GM12878 (cell line): ENCODE measurements around the gene DOK7. TPM values are rescaled to one million over a fixed set of nuclear protein-coding genes. Genes with fewer than 3 reads are reported as not detected.

Source experiments
- ATAC-seq: fragments of 200-7000 bp; cut with Tn5 transposase; 3 replicates; pipeline ENCODE4 v1.9.1; 2020; ENCODE audit warnings: mild to moderate bottlenecking, moderate library complexity
- BruUV-seq: library from RNA; stranded (reverse); fragments of 400-500 nt; replicated peaks from 2 replicates; lab custom pipeline; 2021; lab: Mats Ljungman, UMichigan
- CTCF ChIA-PET: fragments of 300-600 bp; sonication (Branson Sonifier 250); formaldehyde crosslinking; extraction: SDS; loops from one replicate; lab custom pipeline; 2021; ENCODE audit warnings: inconsistent platforms; lab: Yijun Ruan, JAX
- POLR2A ChIA-PET: fragments of 350-600 bp; formaldehyde crosslinking; extraction: SDS; loops from one replicate; lab custom pipeline; 2021; ENCODE audit warnings: inconsistent platforms; lab: Charles Lee
- RAD21 ChIA-PET: fragments of 300-600 bp; sonication (Branson Sonifier 250); formaldehyde crosslinking; loops from one replicate; lab custom pipeline; 2023; ENCODE audit warnings: antibody characterized with exemption; ENCODE audit not compliant: unreplicated experiment; lab: Charles Lee
- SMC1A ChIA-PET: fragments of 300-600 bp; sonication (Branson Sonifier 250); formaldehyde crosslinking; loops from one replicate; lab custom pipeline; 2023; ENCODE audit not compliant: unreplicated experiment, uncharacterized antibody; lab: Charles Lee
- DNase-seq: peaks from one replicate; pipeline ENCODE4 v3.0.0-alpha.2; 2011; ENCODE audit warnings: low read depth, low spot score
- FAIRE-seq: peaks from 3 replicates; lab custom pipeline; 2011; peaks lifted over from hg19 to GRCh38; lab: Jason Lieb, UNC
- H2AFZ ChIP-seq: 2 replicates; pipeline ENCODE4 v1.6.0; 2011; ENCODE audit warnings: low read depth, low read length, control low read depth; ENCODE audit not compliant: control insufficient read depth
- H3K27ac ChIP-seq: 2 replicates; pipeline ENCODE4 v1.5.1; 2011; ENCODE audit warnings: control low read depth; ENCODE audit not compliant: control insufficient read depth, insufficient read depth
- H3K27me3 ChIP-seq, 2 experiments: replicated peaks in 1 of 2; 2 replicates each; pipeline versions ENCODE4 v1.6.0 to v1.6.1; 2011; ENCODE audit warnings: low read length in 1 of 2; ENCODE audit not compliant: control insufficient read depth in 2 of 2, insufficient read depth in 2 of 2
- H3K36me3 ChIP-seq, 2 experiments: 2 replicates each; pipeline ENCODE4 v1.5.1; 2011; ENCODE audit warnings: low read length in 1 of 2; ENCODE audit not compliant: control insufficient read depth in 2 of 2, insufficient read depth in 2 of 2
- H3K4me1 ChIP-seq: 2 replicates; pipeline ENCODE4 v1.6.1; 2011; ENCODE audit warnings: mild to moderate bottlenecking, low read length, moderate library complexity, mixed read lengths; ENCODE audit not compliant: control insufficient read depth, insufficient read depth
- H3K4me2 ChIP-seq: 2 replicates; pipeline ENCODE4 v1.6.0; 2011; ENCODE audit warnings: control low read depth; ENCODE audit not compliant: control insufficient read depth, insufficient read depth
- H3K4me3 ChIP-seq: fragments of 200-600 bp; sonication (generic); 2 replicates; pipeline ENCODE4 v1.5.1; 2016
- H3K79me2 ChIP-seq: 2 replicates; pipeline ENCODE4 v1.6.0; 2011; ENCODE audit warnings: low read length; ENCODE audit not compliant: control insufficient read depth, insufficient read depth
- H3K9ac ChIP-seq: 2 replicates; pipeline ENCODE4 v1.8.0; 2011; ENCODE audit warnings: low read length, control low read depth, mixed read lengths; ENCODE audit not compliant: control insufficient read depth, insufficient read depth
- H3K9me3 ChIP-seq: replicated peaks from 3 replicates; pipeline ENCODE4 v1.5.1; 2011; ENCODE audit warnings: mild to moderate bottlenecking, low read length; ENCODE audit not compliant: control insufficient read depth, insufficient read depth
- H4K20me1 ChIP-seq: 2 replicates; pipeline ENCODE4 v1.6.0; 2011; ENCODE audit not compliant: control insufficient read depth, insufficient read depth
- CHD1 ChIP-seq: IDR thresholded peaks from 2 replicates; pipeline ENCODE4 v1.6.1; 2012; ENCODE audit warnings: low read depth, low read length, improper control_type of control experiment
- EGR1 ChIP-seq, 2 experiments: IDR thresholded peaks; 1 replicate in 1 of 2; 2 replicates in 1 of 2; pipeline ENCODE4 v1.6.1; 2011 to 2012; ENCODE audit warnings: low read depth in 2 of 2, low read length in 2 of 2, borderline replicate concordance in 1 of 2, mild to moderate bottlenecking in 1 of 2, moderate library complexity in 1 of 2
- EP300 ChIP-seq, 2 experiments: fragments of 150-350 bp in 1 of 2; IDR thresholded peaks; 2 replicates each; pipeline ENCODE4 v1.6.1; 2011 to 2012; ENCODE audit warnings: low read depth in 2 of 2, low read length in 2 of 2, borderline replicate concordance in 1 of 2, improper control_type of control experiment in 1 of 2, inconsistent platforms in 1 of 2; ENCODE audit not compliant: control insufficient read depth in 1 of 2
- ESRRA ChIP-seq: IDR thresholded peaks from 2 replicates; pipeline ENCODE4 v1.6.1; 2012; ENCODE audit warnings: mild to moderate bottlenecking, low read length, improper control_type of control experiment
- FOS ChIP-seq: IDR thresholded peaks from 3 replicates; pipeline ENCODE4 v1.6.1; 2011; ENCODE audit warnings: borderline replicate concordance; ENCODE audit not compliant: insufficient read length; ENCODE audit errors: extremely low read depth
- MTA2 ChIP-seq: fragments of 450-650 bp; IDR thresholded peaks from 2 replicates; pipeline ENCODE4 v1.6.1; 2016; ENCODE audit warnings: low read depth, mild to moderate bottlenecking, moderate library complexity
- MTA3 ChIP-seq: IDR thresholded peaks from 2 replicates; pipeline ENCODE4 v1.6.1; 2012; ENCODE audit warnings: low read length, inconsistent platforms, borderline replicate concordance
- PAX5 ChIP-seq: IDR thresholded peaks from 2 replicates; pipeline ENCODE4 v1.6.1; 2011; ENCODE audit warnings: low read depth, low read length, borderline replicate concordance
- RELA ChIP-seq: fragments of 450-650 bp; IDR thresholded peaks from 2 replicates; pipeline ENCODE4 v1.8.0; 2014; ENCODE audit warnings: borderline replicate concordance; ENCODE audit not compliant: partially characterized antibody
- STAT3 ChIP-seq: IDR thresholded peaks from 2 replicates; pipeline ENCODE4 v1.6.1; 2011; ENCODE audit warnings: low read depth, low read length, improper control_type of control experiment
- SUPT20H ChIP-seq: IDR thresholded peaks from 2 replicates; pipeline ENCODE4 v1.6.1; 2011; ENCODE audit warnings: low read depth, mild to moderate bottlenecking, low read length, moderate library complexity, borderline replicate concordance; ENCODE audit not compliant: control insufficient read depth
- ZNF24 ChIP-seq: fragments of 450-650 bp; IDR thresholded peaks from 2 replicates; pipeline ENCODE4 v1.6.1; 2017; ENCODE audit warnings: antibody characterized with exemption, mild to moderate bottlenecking
- WGBS: methylation state at CpG from one replicate; pipeline ENCODE4 v1.1.6; 2016; ENCODE audit warnings: low lambda C conversion rate; ENCODE audit not compliant: insufficient replicate concordance, insufficient coverage; ENCODE audit errors: missing lambda C conversion rate; 5-methylcytosine and 5-hydroxymethylcytosine counted together
- in situ Hi-C: fragments of 300-500 bp; cut with MboI; formaldehyde crosslinking; loops from 9 replicates; pipeline ENCODE4 v1.14.3; 2018; ENCODE audit warnings: mixed read lengths
- intact Hi-C: fragments of 100-400 bp; cut with micrococcal nuclease; formaldehyde crosslinking; loops from one replicate; pipeline ENCODE4 v1.14.2; 2022; ENCODE audit not compliant: unreplicated experiment
- polyA plus RNA-seq, 11 experiments: library from polyadenylated mRNA; depleted of rRNA in 4 of 11; unstranded in 6 of 11; stranded (reverse) in 5 of 11; fragments of >200 nt; fragmentation: Nextera tagmentation in 4 of 11; fragmentation: Illumina TruSeq in 1 of 11; extraction: Ambion mirVana in 4 of 11; extraction: Trizol in 1 of 11; gene quantifications; 1 replicate in 1 of 11; 2 replicates in 10 of 11; pipeline versions ENCODE4 v1.2.1 to v1.2.3, GENCODE V29; 2011 to 2016; ENCODE audit warnings: inconsistent platforms in 2 of 11, missing spikeins in 2 of 11, low read depth in 1 of 11
- total RNA-seq, 4 experiments: library from RNA; depleted of rRNA in 3 of 4; stranded (reverse); fragments of >200 nt in 3 of 4; fragmentation: Illumina TruSeq in 1 of 4; extraction: Trizol in 1 of 4; gene quantifications; 2 replicates each; pipeline versions ENCODE4 v1.2.1 to v1.2.3, GENCODE V29; 2013 to 2021
- TF ChIP-seq, protein P1 (sequence below): fragments of 450-650 bp; IDR thresholded peaks from 2 replicates; pipeline ENCODE4 v1.6.1; 2017; ENCODE audit warnings: antibody characterized with exemption, mild to moderate bottlenecking, moderate library complexity

The DOK7 gene
- total and polyA plus RNA-seq, 10 of the 15 experiments (the other 5 are each of a cell fraction or from before 2014, with no cell fraction given) = 0.04 to 0.46 (median 0.18) TPM; not detected in 4

DNA sequence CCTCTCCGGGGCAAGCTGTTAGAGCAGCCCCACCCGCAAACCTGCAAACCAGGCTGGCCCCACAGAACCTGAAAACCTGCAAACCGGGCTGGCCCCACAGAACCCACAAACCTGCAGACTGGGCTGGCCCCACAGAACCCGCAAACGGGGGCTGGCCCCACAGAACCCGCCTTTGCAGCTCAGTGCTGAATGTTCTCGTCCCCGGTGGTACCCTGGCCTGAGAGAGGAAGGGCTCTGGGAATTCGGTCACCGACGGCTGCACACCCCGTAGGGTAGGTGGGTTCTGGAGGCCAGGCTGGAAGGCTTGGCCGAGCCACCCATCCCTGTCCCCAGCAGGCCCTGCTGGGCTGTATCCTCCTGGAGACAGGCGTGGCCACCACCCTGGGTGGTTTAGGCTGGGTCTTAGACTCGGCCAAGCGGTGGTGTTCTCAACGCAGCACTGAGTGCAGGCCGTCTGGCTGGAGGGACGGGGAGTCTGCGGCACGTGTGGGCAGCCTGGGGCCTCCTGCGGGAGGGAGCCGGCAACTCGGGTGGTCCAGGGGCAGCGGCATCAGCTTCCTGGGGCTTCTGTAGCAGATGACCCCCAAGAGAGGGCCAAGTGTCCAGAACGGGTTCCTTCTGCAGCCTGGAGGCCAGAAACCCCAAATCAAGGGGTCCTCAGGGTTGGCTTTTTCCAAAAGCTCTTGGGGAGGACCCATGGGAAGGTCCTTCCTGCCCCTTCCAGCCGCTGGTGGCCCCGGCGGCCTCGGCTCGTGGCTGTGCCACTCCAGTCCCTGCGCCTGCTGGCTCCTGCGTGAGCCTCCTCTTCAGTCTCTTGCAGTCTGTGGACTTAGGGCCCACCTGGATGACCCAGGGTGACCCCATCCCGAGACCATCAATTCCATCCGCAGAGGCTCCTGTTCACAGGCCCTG is 15.6 kb downstream of the DOK7 start:
- FAIRE-seq (no peak), ATAC-seq (no peak), DNase-seq (no peak)
- RAD21 ChIA-PET = no interaction called here
- no peak overlapping the region for H3K9ac ChIP-seq
- no peaks in the 10 kb centered on the region for H4K20me1 ChIP-seq
- no peak overlapping the region for H3K4me3 ChIP-seq
- no peaks in the 10 kb centered on the region for H3K79me2 ChIP-seq
- BruUV-seq = no TSS peak
- SMC1A ChIA-PET = no interaction called here
- no peak overlapping the region for H2AFZ ChIP-seq
- H3K4me1 ChIP-seq = no peaks in the 10 kb centered on the region
- no peak overlapping the region for H3K27ac ChIP-seq
- CTCF ChIA-PET = interaction anchor here (2.0 kb wide), 1 partner anchor 432 kb away, joined by 5 read pairs; no protein-coding TSS in a partner anchor
- in situ Hi-C loops = no loop called here
- no peak overlapping the region for H3K4me2 ChIP-seq
- TF ChIP-seq CHD1 = no peak
- no peak for TF ChIP-seq FOS
- no peak for TF ChIP-seq PAX5
- TF ChIP-seq EP300 (IDR thresholded peaks at IDR 0.05; ENCODE audit: borderline replicate concordance in 1 of 2, control insufficient read depth in 1 of 2, low read depth in 2 of 2, low read length in 2 of 2) = no peak
- TF ChIP-seq SUPT20H = no peak
- TF ChIP-seq, protein P1, sequence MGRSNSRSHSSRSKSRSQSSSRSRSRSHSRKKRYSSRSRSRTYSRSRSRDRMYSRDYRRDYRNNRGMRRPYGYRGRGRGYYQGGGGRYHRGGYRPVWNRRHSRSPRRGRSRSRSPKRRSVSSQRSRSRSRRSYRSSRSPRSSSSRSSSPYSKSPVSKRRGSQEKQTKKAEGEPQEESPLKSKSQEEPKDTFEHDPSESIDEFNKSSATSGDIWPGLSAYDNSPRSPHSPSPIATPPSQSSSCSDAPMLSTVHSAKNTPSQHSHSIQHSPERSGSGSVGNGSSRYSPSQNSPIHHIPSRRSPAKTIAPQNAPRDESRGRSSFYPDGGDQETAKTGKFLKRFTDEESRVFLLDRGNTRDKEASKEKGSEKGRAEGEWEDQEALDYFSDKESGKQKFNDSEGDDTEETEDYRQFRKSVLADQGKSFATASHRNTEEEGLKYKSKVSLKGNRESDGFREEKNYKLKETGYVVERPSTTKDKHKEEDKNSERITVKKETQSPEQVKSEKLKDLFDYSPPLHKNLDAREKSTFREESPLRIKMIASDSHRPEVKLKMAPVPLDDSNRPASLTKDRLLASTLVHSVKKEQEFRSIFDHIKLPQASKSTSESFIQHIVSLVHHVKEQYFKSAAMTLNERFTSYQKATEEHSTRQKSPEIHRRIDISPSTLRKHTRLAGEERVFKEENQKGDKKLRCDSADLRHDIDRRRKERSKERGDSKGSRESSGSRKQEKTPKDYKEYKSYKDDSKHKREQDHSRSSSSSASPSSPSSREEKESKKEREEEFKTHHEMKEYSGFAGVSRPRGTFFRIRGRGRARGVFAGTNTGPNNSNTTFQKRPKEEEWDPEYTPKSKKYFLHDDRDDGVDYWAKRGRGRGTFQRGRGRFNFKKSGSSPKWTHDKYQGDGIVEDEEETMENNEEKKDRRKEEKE = no peak
- TF ChIP-seq ZNF24 = no peak
- no peak for TF ChIP-seq MTA2
- no peak for TF ChIP-seq STAT3
- TF ChIP-seq RELA = no peak
- no peak for TF ChIP-seq ESRRA
- TF ChIP-seq MTA3 = no peak
- no peak for TF ChIP-seq EGR1 (IDR thresholded peaks at IDR 0.05; ENCODE audit: borderline replicate concordance in 1 of 2, low read depth in 2 of 2, low read length in 2 of 2)
- 41% methylated on average over 35 of the region's 35 CpGs for WGBS
- H3K36me3 ChIP-seq = no peaks in the 10 kb centered on the region
- intact Hi-C loops = no loop called here
- H3K27me3 ChIP-seq = no peaks in the 10 kb centered on the region; a peak in 2 of 4 replicates
- no peaks in the 10 kb centered on the region for H3K9me3 ChIP-seq
- POLR2A ChIA-PET = no interaction called here
